ENCODE measurements around the gene AMPD2. TPM values are rescaled to one million over a fixed set of nuclear protein-coding genes. Genes with fewer than 3 reads are reported as not detected.

The AMPD2 gene
- total RNA-seq, 4 donors from 2014 or later = 30.9 to 62.1 (median 40.7) TPM

GRCh38 chr1:109649491-109649914 is 29.9 kb downstream of the AMPD2 start:
- no peak overlapping the region for H3K4me3 ChIP-seq (ENCODE audit: low read depth, poor library complexity, severe bottlenecking)
- peak; percentile 7 to 17 for DNase-seq (ENCODE audit: low spot score in 2 of 2)
- 60 to 61% methylated on average over 4 of the region's 4 CpGs for WGBS, 2 donors
- TF ChIP-seq POLR2A (IDR thresholded peaks at IDR 0.05) = no peak
- TF ChIP-seq CTCF (IDR thresholded peaks at IDR 0.05) = no peak
- intact Hi-C loops (cut with DNase I; ENCODE audit: low total_unique reads) = no loop called here

GRCh38 chr1:109650609-109651008 is 31.0 kb downstream of the AMPD2 start:
- TF ChIP-seq CTCF (IDR thresholded peaks at IDR 0.05) (no peak), POLR2A (IDR thresholded peaks at IDR 0.05) (no peak)
- no peak overlapping the region for H3K4me3 ChIP-seq (ENCODE audit: low read depth, poor library complexity, severe bottlenecking)
- DNase-seq (ENCODE audit: low spot score in 2 of 2) = no peak
- intact Hi-C loops (cut with DNase I; ENCODE audit: low total_unique reads) = no loop called here
- WGBS, 2 donors = 91 to 92% methylated on average over 3 of the region's 3 CpGs

- intact Hi-C loops (cut with DNase I; ENCODE audit: low total_unique reads) = no loop called here
These were observed 32.8 kb downstream of the AMPD2 start for GRCh38 chr1:109652402-109652801.

GRCh38 chr1:109653306-109653705 is 33.7 kb downstream of the AMPD2 start:
- DNase-seq (ENCODE audit: low spot score in 2 of 2) = no peak
- 48 to 57% methylated on average over 2 of the region's 2 CpGs for WGBS, 2 donors
- intact Hi-C loops (cut with DNase I; ENCODE audit: low total_unique reads) = no loop called here
- TF ChIP-seq CTCF (IDR thresholded peaks at IDR 0.05) (no peak), POLR2A (IDR thresholded peaks at IDR 0.05) (no peak)
- no peak overlapping the region for H3K4me3 ChIP-seq (ENCODE audit: low read depth, poor library complexity, severe bottlenecking)

More at GRCh38 chr1:109652402-109652801, 32.8 kb downstream of the AMPD2 start:
- DNase-seq (ENCODE audit: low spot score in 2 of 2) = no peak
- no peak for TF ChIP-seq CTCF (IDR thresholded peaks at IDR 0.05)
- no peak for TF ChIP-seq POLR2A (IDR thresholded peaks at IDR 0.05)
- H3K4me3 ChIP-seq (ENCODE audit: low read depth, poor library complexity, severe bottlenecking) = no peak overlapping the region
- whole genome bisulfite sequencing, 2 donors = 65 to 77% methylated on average over 2 of the region's 2 CpGs

GRCh38 chr1:109654519-109654918 is 34.9 kb downstream of the AMPD2 start:
- intact Hi-C loops (cut with DNase I; ENCODE audit: low total_unique reads) = no loop called here
- no peak overlapping the region for H3K4me3 ChIP-seq (ENCODE audit: low read depth, poor library complexity, severe bottlenecking)
- WGBS, 2 donors = 89 to 93% methylated on average over 12 of the region's 12 CpGs
- no peak for TF ChIP-seq CTCF (IDR thresholded peaks at IDR 0.05)
- no peak for TF ChIP-seq POLR2A (IDR thresholded peaks at IDR 0.05)
- peak; percentile 11 to 80 for DNase-seq (ENCODE audit: low spot score in 2 of 2)
